Measurements from ENCODE around the gene HOXC10.

Gene HOXC10

DNA sequence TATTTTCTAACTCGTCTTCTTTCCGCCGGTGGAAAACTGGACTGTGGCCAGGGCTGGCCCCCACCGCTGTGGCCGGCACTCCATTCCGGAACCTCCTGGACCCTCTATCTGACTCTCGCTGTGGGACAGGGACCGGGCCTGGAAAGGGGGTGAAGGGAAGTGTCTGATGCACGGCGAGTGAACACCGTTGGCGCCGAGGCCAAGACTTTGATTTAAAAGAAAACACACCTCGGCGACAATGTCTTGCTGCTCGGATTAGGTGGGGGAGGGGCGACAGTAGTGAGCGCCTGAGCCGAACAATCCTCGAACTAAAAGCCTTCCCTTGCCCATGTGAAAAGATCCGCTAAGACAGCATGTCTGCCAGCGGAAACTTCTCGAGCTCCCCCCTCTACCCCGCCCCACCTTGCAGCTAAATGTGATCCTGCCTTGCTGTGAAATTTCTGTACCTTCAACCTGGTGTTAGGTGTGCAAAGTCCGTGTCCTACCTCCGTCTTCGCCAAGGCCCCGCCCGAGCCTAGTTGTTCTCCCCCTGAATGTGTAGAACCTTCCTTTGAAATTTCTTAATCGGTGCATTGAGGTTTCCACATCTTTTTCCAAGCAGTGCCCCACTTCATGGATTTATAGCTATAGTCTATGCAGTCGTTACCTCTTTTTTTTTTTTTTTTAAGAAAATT, 9.3 kb upstream of the HOXC10 start:
- H3K4me3 ChIP-seq: no peak overlapping the region
- TF ChIP-seq, protein P1, sequence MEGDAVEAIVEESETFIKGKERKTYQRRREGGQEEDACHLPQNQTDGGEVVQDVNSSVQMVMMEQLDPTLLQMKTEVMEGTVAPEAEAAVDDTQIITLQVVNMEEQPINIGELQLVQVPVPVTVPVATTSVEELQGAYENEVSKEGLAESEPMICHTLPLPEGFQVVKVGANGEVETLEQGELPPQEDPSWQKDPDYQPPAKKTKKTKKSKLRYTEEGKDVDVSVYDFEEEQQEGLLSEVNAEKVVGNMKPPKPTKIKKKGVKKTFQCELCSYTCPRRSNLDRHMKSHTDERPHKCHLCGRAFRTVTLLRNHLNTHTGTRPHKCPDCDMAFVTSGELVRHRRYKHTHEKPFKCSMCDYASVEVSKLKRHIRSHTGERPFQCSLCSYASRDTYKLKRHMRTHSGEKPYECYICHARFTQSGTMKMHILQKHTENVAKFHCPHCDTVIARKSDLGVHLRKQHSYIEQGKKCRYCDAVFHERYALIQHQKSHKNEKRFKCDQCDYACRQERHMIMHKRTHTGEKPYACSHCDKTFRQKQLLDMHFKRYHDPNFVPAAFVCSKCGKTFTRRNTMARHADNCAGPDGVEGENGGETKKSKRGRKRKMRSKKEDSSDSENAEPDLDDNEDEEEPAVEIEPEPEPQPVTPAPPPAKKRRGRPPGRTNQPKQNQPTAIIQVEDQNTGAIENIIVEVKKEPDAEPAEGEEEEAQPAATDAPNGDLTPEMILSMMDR (IDR thresholded peaks at IDR 0.05): no peak
- no peak for DNase-seq (ENCODE audit: low spot score)
- H3K27ac ChIP-seq: no peak overlapping the region

DNA sequence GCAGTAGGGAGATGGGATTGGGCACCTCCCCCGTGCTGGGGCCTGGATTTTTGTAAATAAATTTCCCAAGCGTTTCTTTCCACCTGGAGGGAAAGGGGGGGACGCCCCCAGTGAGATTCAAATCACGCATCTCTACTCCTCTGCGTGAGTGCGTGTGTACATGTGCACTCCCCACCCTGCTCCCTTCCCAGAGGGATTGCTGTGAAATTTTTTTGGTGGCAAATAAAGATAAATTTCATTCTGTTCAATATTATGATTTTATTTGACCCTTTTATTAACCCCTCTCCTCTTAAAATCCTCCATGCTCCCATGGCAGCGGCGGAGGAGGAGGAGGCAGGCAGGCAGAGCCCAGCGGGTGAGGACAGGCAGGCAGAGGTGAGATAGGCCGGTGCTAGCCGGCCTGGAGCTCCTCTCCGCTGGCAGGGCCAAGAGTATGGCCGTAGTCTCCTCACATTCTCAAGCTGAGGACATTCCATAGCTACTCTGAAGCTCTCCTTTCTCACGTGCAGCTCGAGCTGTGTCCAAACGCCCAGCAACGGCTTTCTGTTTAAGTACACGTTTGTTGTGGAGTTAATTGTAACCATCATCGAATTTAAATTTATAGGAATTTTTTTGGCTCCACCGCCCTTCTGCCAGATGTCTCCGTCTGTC, 8.6 kb upstream of the HOXC10 start:
- TF ChIP-seq, protein P1 (IDR thresholded peaks at IDR 0.05): no peak
- DNase-seq (ENCODE audit: low spot score): no peak
- no peak overlapping the region for H3K27ac ChIP-seq
- no peak overlapping the region for H3K4me3 ChIP-seq

DNA sequence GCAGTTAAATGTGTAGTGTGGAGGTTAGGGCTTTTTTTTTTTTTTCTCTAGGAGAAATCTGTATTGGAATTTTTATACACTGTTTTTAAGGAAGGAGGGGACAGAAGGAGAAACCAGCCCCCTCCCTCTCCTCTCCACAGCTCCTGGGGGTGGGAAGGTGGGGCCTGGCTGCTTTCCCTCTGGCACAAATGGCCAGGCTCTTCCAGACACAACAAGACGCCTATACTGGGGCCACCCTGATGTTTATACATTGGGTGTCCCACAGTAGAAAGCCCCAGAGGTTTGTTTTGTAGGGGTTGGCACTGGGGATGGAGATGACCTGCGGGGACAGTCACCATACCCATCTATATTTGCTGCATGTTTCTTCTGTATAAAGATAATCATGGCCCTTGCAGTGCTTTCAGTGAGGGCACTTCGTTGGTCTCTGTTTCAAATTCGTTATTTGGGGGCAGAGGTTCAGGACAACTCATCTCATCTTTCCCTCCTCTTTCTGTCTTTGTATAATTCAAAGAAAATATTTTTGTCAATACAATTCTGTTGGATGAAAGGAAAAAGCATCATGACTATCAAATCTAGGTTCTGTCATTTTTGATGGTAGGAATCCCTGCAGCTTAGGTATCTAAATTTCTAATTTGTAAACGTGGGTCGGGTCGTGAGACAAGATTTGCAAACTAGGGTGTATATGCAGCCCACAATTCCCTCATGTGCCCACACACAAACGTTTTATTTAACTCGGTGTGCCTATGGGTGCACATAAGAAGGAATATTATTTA, 7.9 kb upstream of the HOXC10 start:
- Histone ChIP-seq H3K4me3 (no peak overlapping the region), H3K27ac (no peak overlapping the region)
- TF ChIP-seq, protein P1 (IDR thresholded peaks at IDR 0.05): no peak
- DNase-seq (ENCODE audit: low spot score): no peak

DNA sequence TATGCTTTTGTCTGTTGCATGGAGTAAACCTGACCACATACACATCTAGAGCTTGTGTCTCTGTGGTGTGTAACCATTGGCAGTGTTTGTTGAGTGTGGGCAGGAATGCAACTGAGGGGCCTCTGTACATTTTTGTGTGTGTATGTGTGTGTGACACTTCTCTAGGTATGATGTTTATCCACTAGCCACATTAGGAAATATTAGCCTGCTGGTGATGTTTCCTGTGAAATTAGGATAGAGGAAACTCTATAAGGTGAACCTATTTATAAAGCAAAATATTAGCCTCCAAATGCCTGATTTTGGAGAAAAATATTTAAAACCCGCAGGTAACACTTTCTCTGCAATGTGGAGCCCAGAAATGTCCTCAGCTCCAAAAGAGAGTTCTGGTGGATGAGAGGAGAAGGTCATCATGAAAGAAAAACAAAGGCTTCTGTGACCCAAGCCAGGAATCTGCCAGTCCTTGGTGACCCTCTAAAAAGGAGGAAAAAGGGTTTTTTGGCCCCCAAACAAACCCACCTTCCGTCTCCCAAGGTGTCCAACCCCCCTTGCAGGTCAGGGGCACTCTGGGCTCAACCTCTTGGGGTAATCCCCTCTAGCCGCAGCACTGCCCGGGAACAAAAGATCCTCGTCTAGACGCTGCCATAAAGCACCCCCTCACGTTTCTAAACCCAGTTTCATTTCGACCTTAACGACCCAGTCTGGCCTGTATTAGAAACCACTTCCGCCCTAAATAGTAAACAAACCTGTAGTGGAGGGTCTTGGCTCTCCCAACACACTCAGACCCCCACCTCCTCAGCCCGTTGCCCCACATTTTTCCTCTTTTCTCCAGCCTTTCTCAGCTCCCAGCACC, 7.1 kb upstream of the HOXC10 start:
- DNase-seq (ENCODE audit: low spot score): no peak
- TF ChIP-seq, protein P1 (IDR thresholded peaks at IDR 0.05): no peak
- no peak overlapping the region for H3K4me3 ChIP-seq
- no peak overlapping the region for H3K27ac ChIP-seq

DNA sequence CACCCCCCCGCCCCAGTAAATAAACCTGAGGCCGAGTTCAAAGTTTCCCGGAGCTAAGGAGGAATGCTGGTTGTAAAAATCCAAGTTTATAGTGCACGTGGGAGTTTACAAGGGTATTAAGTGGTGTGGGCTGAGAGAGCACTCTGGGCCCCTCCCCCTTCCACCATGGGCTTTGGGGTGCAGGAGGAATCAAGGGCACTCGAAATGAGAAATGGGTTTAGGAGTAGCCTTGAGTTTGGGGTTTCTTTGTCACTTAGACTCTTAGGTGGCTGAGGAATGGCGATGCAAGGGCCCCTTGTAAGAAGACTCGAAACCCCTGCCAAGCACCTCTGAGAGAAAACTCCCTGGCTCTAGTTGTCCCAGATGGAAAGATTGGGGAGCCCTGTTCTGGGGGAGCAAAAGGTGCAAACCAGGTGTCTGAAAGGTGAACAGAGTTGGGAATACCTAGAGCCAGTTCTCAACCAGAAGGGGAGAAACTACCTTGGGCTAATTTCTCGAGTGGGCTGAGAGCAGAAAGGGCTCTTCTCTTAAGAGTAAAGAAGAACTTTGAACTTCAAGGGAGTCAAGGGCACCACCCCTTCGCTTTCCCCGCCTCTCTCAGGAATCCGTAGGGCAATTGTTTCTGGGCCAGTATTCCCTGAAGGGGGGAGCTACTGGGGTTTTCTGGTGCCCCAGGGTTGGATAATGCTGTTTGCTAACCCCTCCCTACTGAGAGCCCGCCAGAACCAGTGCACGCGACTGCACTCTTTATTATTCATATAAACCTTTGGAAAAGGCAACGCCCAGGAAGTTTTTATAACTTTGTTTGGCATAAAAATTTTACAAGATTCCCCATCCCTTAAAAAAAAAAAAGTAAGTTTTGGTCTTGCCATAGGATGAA, 6.2 kb upstream of the HOXC10 start:
- TF ChIP-seq, protein P1 (IDR thresholded peaks at IDR 0.05): no peak
- DNase-seq (ENCODE audit: low spot score): no peak
- H3K4me3 ChIP-seq: no peak overlapping the region
- no peak overlapping the region for H3K27ac ChIP-seq

Data from coronary artery (tissue), 2 donors.